A549 (cell line): Measurements from ENCODE around the gene FAM47E. TPM values are rescaled to one million over a fixed set of nuclear protein-coding genes. Genes with fewer than 3 reads are reported as not detected.

Experiments
- ATAC-seq, 2 experiments: fragments of 200-7000 bp in 1 of 2; fragments of >200 bp in 1 of 2; cut with Nextera tagmentation in 1 of 2; cut with Tn5 transposase in 1 of 2; 3 replicates each; pipeline versions ENCODE4 v1.8.0 to v1.9.1; 2018 to 2020; ENCODE audit warnings: mild to moderate bottlenecking in 1 of 2, moderate library complexity in 1 of 2
- CTCF ChIA-PET: fragments of 300-600 bp; sonication (Branson Sonifier 250); formaldehyde crosslinking; extraction: SDS; loops from one replicate; lab custom pipeline; 2021; ENCODE audit warnings: antibody characterized with exemption, inconsistent platforms; lab: Yijun Ruan, JAX
- POLR2A ChIA-PET: fragments of 350-600 bp; formaldehyde crosslinking; extraction: SDS; loops from one replicate; lab custom pipeline; 2021; ENCODE audit warnings: antibody characterized with exemption, inconsistent platforms; lab: Yijun Ruan, JAX
- DNase-seq, 2 experiments: peaks; one replicate each; pipeline versions ENCODE4 v3.0.0 to v3.0.0-alpha.2; 2011 to 2016; ENCODE audit warnings: low read depth in 1 of 2, low spot score in 1 of 2
- FAIRE-seq: peaks from 2 replicates; lab custom pipeline; 2011; peaks lifted over from hg19 to GRCh38; lab: Jason Lieb, UNC
- H3K27ac ChIP-seq, 2 experiments: fragments of >200 bp; sonication (Bioruptor Twin); formaldehyde crosslinking; 3 replicates each; pipeline ENCODE4 v1.5.1; 2016 to 2017
- H3K4me1 ChIP-seq: fragments of >200 bp; sonication (Bioruptor Twin); formaldehyde crosslinking; 3 replicates; pipeline ENCODE4 v1.6.1; 2016
- H3K4me2 ChIP-seq: fragments of >200 bp; sonication (Bioruptor Twin); formaldehyde crosslinking; 3 replicates; pipeline ENCODE4 v1.6.1; 2016
- H3K4me3 ChIP-seq: fragments of >200 bp; sonication (Bioruptor Twin); formaldehyde crosslinking; 3 replicates; pipeline ENCODE4 v1.5.1; 2016
- H3K9me3 ChIP-seq: fragments of >200 bp; sonication (Bioruptor Twin); formaldehyde crosslinking; 3 replicates; pipeline ENCODE4 v1.6.1; 2016
- CBX2 ChIP-seq: fragments of 200-600 bp; sonication (generic); IDR thresholded peaks from 2 replicates; pipeline ENCODE4 v1.6.1; 2016; ENCODE audit warnings: low read depth, mild to moderate bottlenecking, borderline replicate concordance
- CBX8 ChIP-seq: fragments of 200-600 bp; sonication (generic); IDR thresholded peaks from 2 replicates; pipeline ENCODE4 v1.6.1; 2016
- CHD2 ChIP-seq: fragments of 150-350 bp; IDR thresholded peaks from 2 replicates; pipeline ENCODE4 v1.6.1; 2014; ENCODE audit warnings: low read length; ENCODE audit not compliant: partially characterized antibody
- CHD4 ChIP-seq: fragments of 200-600 bp; sonication (generic); IDR thresholded peaks from 2 replicates; pipeline ENCODE4 v1.6.1; 2016; ENCODE audit warnings: antibody characterized with exemption, mild to moderate bottlenecking, borderline replicate concordance
- E2F6 ChIP-seq: IDR thresholded peaks from 2 replicates; pipeline ENCODE4 v1.6.1; 2012; ENCODE audit warnings: low read depth, borderline replicate concordance
- EHMT2 ChIP-seq: fragments of 200-600 bp; sonication (generic); IDR thresholded peaks from 2 replicates; pipeline ENCODE4 v1.6.1; 2016; ENCODE audit warnings: antibody characterized with exemption, low read depth, mild to moderate bottlenecking, moderate library complexity
- ESRRA ChIP-seq: fragments of 150-350 bp; IDR thresholded peaks from 2 replicates; pipeline ENCODE4 v1.6.1; 2014; ENCODE audit warnings: mild to moderate bottlenecking, low read length, borderline replicate concordance
- FOSB ChIP-seq: fragments of 250-450 bp; sonication (Bioruptor Pico); IDR thresholded peaks from 2 replicates; pipeline ENCODE4 v1.5.0; 2020; ENCODE audit warnings: mild to moderate bottlenecking, moderate library complexity
- FOSL2 ChIP-seq, 2 experiments: fragments of 450-650 bp in 1 of 2; fragments of >200 bp in 1 of 2; sonication (Bioruptor Twin) in 1 of 2; formaldehyde crosslinking; IDR thresholded peaks; 2 replicates each; pipeline versions ENCODE4 v1.5.0 to v1.6.1; 2016 to 2020; ENCODE audit warnings: mild to moderate bottlenecking in 1 of 2, moderate library complexity in 1 of 2
- FOXS1 ChIP-seq: fragments of 250-450 bp; sonication (Bioruptor Pico); IDR thresholded peaks from 2 replicates; pipeline ENCODE4 v1.5.0; 2020; ENCODE audit warnings: mild to moderate bottlenecking, moderate library complexity
- HES2 ChIP-seq: fragments of >200 bp; sonication (Bioruptor Twin); formaldehyde crosslinking; IDR thresholded peaks from 2 replicates; pipeline ENCODE4 v1.6.1; 2016
- HEYL ChIP-seq: fragments of 250-450 bp; sonication (Bioruptor Pico); IDR thresholded peaks from 2 replicates; pipeline ENCODE4 v1.8.0; 2021; ENCODE audit warnings: mild to moderate bottlenecking, moderate library complexity
- HOXA7 ChIP-seq: fragments of 250-450 bp; sonication (Bioruptor Pico); IDR thresholded peaks from 2 replicates; pipeline ENCODE4 v1.5.0; 2020; ENCODE audit warnings: mild to moderate bottlenecking, moderate library complexity
- HOXB13 ChIP-seq: fragments of 250-450 bp; sonication (Bioruptor Pico); IDR thresholded peaks from 2 replicates; pipeline ENCODE4 v1.5.0; 2020; ENCODE audit warnings: low read depth, mild to moderate bottlenecking, moderate library complexity
- JUNB ChIP-seq: fragments of >200 bp; sonication (Bioruptor Twin); formaldehyde crosslinking; IDR thresholded peaks from 2 replicates; pipeline ENCODE4 v1.6.1; 2016
- KDM5A ChIP-seq: fragments of 200-600 bp; sonication (generic); IDR thresholded peaks from 2 replicates; pipeline ENCODE4 v1.6.1; 2016; ENCODE audit warnings: antibody characterized with exemption, mild to moderate bottlenecking
- MAZ ChIP-seq: fragments of 150-350 bp; IDR thresholded peaks from 2 replicates; pipeline ENCODE4 v1.6.1; 2014; ENCODE audit warnings: antibody characterized with exemption, low read depth, low read length, borderline replicate concordance
- MYC ChIP-seq: IDR thresholded peaks from 2 replicates; pipeline ENCODE4 v1.6.1; 2012; ENCODE audit warnings: mild to moderate bottlenecking, inconsistent platforms, low read length, improper control_type of control experiment, borderline replicate concordance
- PHF8 ChIP-seq: fragments of 200-600 bp; sonication (generic); IDR thresholded peaks from 2 replicates; pipeline ENCODE4 v1.6.1; 2016; ENCODE audit warnings: low read depth, mild to moderate bottlenecking, antibody characterized with exemption, moderate library complexity, borderline replicate concordance
- POLR2A ChIP-seq: IDR thresholded peaks from 2 replicates; pipeline ENCODE4 v1.6.1; 2012; ENCODE audit warnings: mild to moderate bottlenecking, low read length
- RAD21 ChIP-seq, 2 experiments: fragments of >200 bp in 1 of 2; sonication (Bioruptor Twin) in 1 of 2; formaldehyde crosslinking in 1 of 2; IDR thresholded peaks in 1 of 2; conservative IDR thresholded peaks in 1 of 2; 2 replicates in 1 of 2; 3 replicates in 1 of 2; pipeline ENCODE4 v1.6.1; 2012 to 2018; ENCODE audit warnings: inconsistent platforms in 1 of 2
- RARB ChIP-seq: fragments of 250-450 bp; sonication (Bioruptor Pico); IDR thresholded peaks from 2 replicates; pipeline ENCODE4 v1.8.0; 2021; ENCODE audit warnings: mild to moderate bottlenecking, moderate library complexity
- RFX5 ChIP-seq: fragments of 450-650 bp; IDR thresholded peaks from 2 replicates; pipeline ENCODE4 v1.7.1; 2014; ENCODE audit warnings: antibody characterized with exemption, mild to moderate bottlenecking, moderate library complexity
- SREBF2 ChIP-seq: fragments of 450-650 bp; IDR thresholded peaks from 2 replicates; pipeline ENCODE4 v1.6.1; 2014; ENCODE audit warnings: mild to moderate bottlenecking, moderate library complexity
- TP53 ChIP-seq: fragments of 250-450 bp; sonication (Bioruptor Pico); IDR thresholded peaks from 2 replicates; pipeline ENCODE4 v1.5.0; 2021; ENCODE audit warnings: mild to moderate bottlenecking, moderate library complexity
- USF2 ChIP-seq: fragments of 450-650 bp; IDR thresholded peaks from 2 replicates; pipeline ENCODE4 v1.6.1; 2014; ENCODE audit warnings: antibody characterized with exemption
- ZNF302 ChIP-seq: fragments of 250-450 bp; sonication (Bioruptor Pico); IDR thresholded peaks from 2 replicates; pipeline ENCODE4 v1.9.0; 2021; ENCODE audit warnings: inconsistent platforms, mild to moderate bottlenecking, moderate library complexity
- ZSCAN20 ChIP-seq: fragments of 250-450 bp; sonication (Bioruptor Pico); IDR thresholded peaks from 2 replicates; pipeline ENCODE4 v1.8.0; 2022; ENCODE audit warnings: mild to moderate bottlenecking, moderate library complexity
- WGBS: methylation state at CpG from one replicate; pipeline ENCODE4 v1.1.6; 2017; ENCODE audit errors: missing lambda C conversion rate; 5-methylcytosine and 5-hydroxymethylcytosine counted together
- polyA plus RNA-seq, 4 experiments: library from polyadenylated mRNA; depleted of rRNA in 3 of 4; stranded (reverse); fragments of >200 nt; fragmentation: RNase III in 1 of 4; extraction: RNeasy Plus Mini Kit Qiagen cat#74134 plus additional on column Dnase treatment in 1 of 4; gene quantifications; 2 replicates in 3 of 4; 3 replicates in 1 of 4; pipeline ENCODE4 v1.2.3, GENCODE V29; 2011 to 2017

FAM47E gene
- polyA plus RNA-seq, 2 of the 4 experiments (the other 2 are of a cell fraction) = 0.23 to 0.85 TPM

- no peak overlapping the region for H3K4me3 ChIP-seq
- WGBS = 36% methylated on average over 6 of the region's 6 CpGs
- FAIRE-seq (no peak), DNase-seq (no peak), ATAC-seq (no peak)
- POLR2A ChIA-PET = no interaction called here
- no peak overlapping the region for H3K4me2 ChIP-seq
- H3K9me3 ChIP-seq = no peaks in the 10 kb centered on the region
- H3K4me1 ChIP-seq = 0 out of 3 replicates have a peak, but pooled peaks cover 4% of the 10 kb centered on the region
- CTCF ChIA-PET = interaction anchor here (1.0 to 2.3 kb wide), 3 partner anchors 26 to 124 kb away, joined by 3 to 8 read pairs (median 5); no protein-coding TSS in a partner anchor
- H3K27ac ChIP-seq = no peak overlapping the region
- no peak for TF ChIP-seq HES2
- no peak for TF ChIP-seq ZSCAN20 (CRISPR knock-in tag)
- TF ChIP-seq POLR2A = no peak
- no peak for TF ChIP-seq E2F6
- no peak for TF ChIP-seq ESRRA
- TF ChIP-seq CBX2 = no peak
- TF ChIP-seq JUNB = no peak
- TF ChIP-seq RFX5 = no peak
- no peak for TF ChIP-seq FOXS1 (CRISPR knock-in tag)
- no peak for TF ChIP-seq CBX8
These were observed 2.0 kb downstream of the FAM47E start for GRCh38 chr4:76253511-76253910.

- ChIA-PET POLR2A (no interaction called here), CTCF (no interaction called here)
- Histone ChIP-seq H3K27ac (no peak overlapping the region), H3K4me2 (no peak overlapping the region), H3K4me1 (0 out of 3 replicates have a peak, but pooled peaks cover under 1% of the 10 kb centered on the region), H3K4me3 (no peak overlapping the region), H3K9me3 (no peaks in the 10 kb centered on the region)
- DNase-seq (no peak), ATAC-seq (no peak), FAIRE-seq (no peak)
- TF ChIP-seq FOSB (CRISPR knock-in tag) (no peak), E2F6 (no peak), KDM5A (no peak), ZNF302 (CRISPR knock-in tag) (no peak), EHMT2 (no peak), CHD2 (no peak), HEYL (CRISPR knock-in tag) (no peak), CHD4 (no peak), SREBF2 (no peak)
- 61% methylated on average over 4 of the region's 6 CpGs for WGBS
These were observed 4.5 kb downstream of the FAM47E start for GRCh38 chr4:76256032-76256431.

GRCh38 chr4:76256968-76257367 lies 5.4 kb downstream of the FAM47E start:
- WGBS = 7% methylated on average over 1 of the region's 1 CpG
- CTCF ChIA-PET = no interaction called here
- Histone ChIP-seq H3K4me3 (no peak overlapping the region), H3K27ac (no peak overlapping the region), H3K9me3 (no peaks in the 10 kb centered on the region), H3K4me2 (no peak overlapping the region), H3K4me1 (no peaks in the 10 kb centered on the region)
- ATAC-seq (no peak), DNase-seq (no peak), FAIRE-seq (no peak)
- POLR2A ChIA-PET = no interaction called here
- TF ChIP-seq MYC = no peak
- no peak for TF ChIP-seq HOXB13 (CRISPR knock-in tag)
- TF ChIP-seq TP53 = no peak
- TF ChIP-seq PHF8 = no peak
- TF ChIP-seq ZNF302 (CRISPR knock-in tag) = no peak
- no peak for TF ChIP-seq MAZ
- TF ChIP-seq FOSL2 (IDR thresholded peaks at IDR 0.05) = no peak
- no peak for TF ChIP-seq FOSL2 (CRISPR knock-in tag; IDR thresholded peaks at IDR 0.05)
- TF ChIP-seq USF2 = no peak
- TF ChIP-seq RAD21 (conservative IDR thresholded peaks at IDR 0.05 in 1 of 2, IDR thresholded peaks at IDR 0.05 in 1 of 2) = no peak
- no peak for TF ChIP-seq FOSB (CRISPR knock-in tag)
- TF ChIP-seq RARB = no peak
- TF ChIP-seq CBX2 = no peak
- TF ChIP-seq FOXS1 (CRISPR knock-in tag) = no peak
- TF ChIP-seq SREBF2 = no peak
- TF ChIP-seq HOXA7 (CRISPR knock-in tag) = no peak
